GM19023 (cell line): ENCODE results near the gene PHKB.

ENCODE experiments used
- ATAC-seq: cut with Tn5 transposase; IDR thresholded peaks from one replicate; pipeline ENCODE4 v1.9.1; 2021; ENCODE audit warnings: mild to moderate bottlenecking, moderate library complexity; ENCODE audit not compliant: unreplicated experiment

PHKB gene

GRCh38 chr16:47611848-47612493 lies 150.8 kb downstream of the PHKB start:
- no peak for ATAC-seq

DNA sequence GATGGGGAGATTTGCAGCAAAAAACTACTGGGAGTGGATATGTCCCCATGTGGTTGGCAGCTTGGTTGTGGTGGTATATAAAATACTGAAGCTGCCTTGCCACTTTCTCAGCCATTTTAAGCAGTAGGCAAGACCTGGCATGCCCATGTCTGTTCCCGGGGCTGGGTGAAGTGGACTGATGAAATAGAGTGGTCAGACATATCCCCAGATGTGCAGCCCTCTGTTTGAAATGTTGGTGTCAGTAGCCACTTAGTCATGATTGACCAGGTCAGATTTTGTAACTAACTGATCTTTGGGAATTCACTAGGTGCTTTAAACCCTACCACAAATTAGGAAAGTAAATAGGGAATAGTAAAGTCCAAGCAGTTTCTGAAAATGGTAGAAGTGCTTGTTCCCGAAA lies 151.6 kb downstream of the PHKB start:
- ATAC-seq, result no peak

- no peak for ATAC-seq
Measured at GRCh38 chr16:47613251-47613650, 152.1 kb downstream of the PHKB start.

DNA sequence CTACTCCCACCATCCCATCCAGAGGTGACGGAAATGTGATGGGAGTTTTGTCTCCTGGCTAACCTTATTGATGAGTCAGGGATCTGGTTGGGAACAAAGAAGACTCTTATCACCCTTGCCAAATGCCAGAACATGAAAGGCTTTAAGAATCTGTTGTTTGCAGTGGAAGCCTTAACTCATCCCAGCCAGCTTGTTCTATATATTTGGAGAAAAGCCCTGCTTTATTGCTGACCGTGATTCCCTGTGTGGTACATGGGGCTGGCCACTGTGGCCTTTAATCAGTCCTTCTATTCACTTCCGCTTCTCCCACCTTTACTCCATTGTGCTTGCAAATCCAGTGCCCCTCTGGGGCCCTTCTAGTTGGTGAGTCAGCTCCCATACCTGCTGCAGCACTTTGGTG lies 156.6 kb downstream of the PHKB start:
- ATAC-seq, result no peak

DNA sequence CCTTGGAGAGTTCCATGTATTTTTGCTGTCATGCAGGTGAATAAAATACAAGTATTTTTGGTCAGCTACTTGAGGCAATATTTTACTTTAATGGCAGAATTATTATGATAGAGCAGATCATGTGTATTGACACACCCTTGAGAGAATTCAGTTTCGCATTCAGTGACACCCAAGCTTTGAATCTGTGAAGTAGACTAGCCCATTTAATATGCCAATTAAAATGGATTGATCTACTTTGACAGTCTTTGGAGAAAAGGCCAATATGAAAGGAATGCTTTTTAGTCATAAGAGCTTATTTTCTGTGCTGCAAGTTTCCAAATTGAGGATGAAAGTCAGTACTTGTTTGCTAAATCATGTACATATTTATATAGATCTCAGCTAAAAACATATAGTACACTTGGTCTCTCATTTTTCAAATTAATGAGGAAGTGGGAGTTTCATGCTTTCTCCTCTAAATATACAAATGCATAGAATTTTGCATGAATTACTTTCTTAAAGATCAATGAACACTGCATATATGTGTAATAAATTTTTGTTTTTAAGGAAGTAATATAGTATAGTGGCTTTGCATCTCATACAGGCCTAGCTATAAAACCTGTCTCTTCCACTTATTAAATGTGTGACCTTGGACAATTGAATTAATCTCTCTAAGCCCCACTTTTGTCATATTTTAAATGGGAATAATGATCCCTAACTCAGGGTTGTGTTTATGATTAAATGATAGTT lies 161.5 kb downstream of the PHKB start:
- ATAC-seq, result no peak

DNA sequence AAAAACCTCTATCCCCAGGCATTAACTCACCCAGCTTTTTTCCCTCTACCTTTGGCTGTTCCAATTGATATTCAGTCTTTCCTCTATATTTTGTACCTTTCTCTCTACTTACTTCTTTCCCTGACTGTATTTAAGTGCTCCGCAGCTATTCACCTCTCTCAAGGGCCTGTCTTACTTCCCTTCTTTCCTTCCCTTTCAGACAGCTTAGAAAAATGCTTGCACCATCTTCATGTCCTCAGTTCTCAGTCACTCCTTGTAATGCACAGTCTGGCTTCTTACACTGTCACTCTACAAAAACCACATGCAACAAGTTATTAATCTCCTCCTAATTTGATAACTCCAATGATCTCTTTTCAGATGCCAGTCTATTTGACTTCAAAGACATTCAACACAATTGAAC lies 163.4 kb downstream of the PHKB start:
- ATAC-seq, result no peak

DNA sequence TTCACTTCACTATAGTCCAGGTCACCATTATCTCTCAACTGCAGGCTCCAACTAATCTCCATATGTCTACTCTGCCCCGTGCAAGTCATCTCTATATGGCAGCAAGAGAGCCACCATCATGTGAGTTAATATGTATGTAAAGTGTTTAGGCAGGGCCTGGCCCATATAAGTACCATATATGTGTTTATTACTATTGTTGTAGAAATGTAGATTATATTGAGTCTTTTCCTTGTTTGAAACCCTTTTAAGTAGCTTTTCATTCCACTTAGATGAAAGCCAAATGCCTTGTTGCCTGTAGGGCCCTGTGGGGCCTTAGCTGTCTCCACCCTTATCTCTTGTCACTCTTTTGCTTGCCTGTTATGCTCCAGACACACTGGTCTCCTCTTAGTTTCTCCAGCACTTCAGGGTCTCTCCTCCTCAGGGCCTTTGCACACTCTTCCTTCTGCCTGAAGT lies 164.0 kb downstream of the PHKB start:
- no peak for ATAC-seq

DNA sequence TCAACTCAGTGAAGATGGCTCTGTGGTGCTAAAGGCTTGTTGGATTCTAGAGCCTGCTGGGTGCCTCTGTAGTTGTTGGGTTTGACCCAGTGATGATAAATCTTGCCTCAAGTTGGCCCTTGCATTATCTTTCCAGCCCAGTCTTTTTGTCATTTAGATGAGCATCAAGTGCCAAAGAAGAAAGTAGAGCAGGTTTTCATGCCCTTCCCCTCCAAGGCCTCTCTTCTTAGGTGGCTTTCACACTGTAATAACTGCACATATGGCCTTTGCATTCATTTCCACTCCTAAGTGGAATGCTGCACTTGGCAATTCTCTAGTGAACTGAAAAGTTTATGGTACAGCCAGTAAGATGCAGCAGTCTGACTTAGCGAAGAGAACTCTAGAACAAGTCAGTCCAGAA lies 165.1 kb downstream of the PHKB start:
- ATAC-seq, result no peak

- no peak for ATAC-seq
Measured at GRCh38 chr16:47627085-47627639, 166.0 kb downstream of the PHKB start.

GRCh38 chr16:47627721-47628120 lies 166.6 kb downstream of the PHKB start:
- no peak for ATAC-seq

- ATAC-seq, result no peak
Measured at GRCh38 chr16:47631131-47631530, 170.0 kb downstream of the PHKB start.

DNA sequence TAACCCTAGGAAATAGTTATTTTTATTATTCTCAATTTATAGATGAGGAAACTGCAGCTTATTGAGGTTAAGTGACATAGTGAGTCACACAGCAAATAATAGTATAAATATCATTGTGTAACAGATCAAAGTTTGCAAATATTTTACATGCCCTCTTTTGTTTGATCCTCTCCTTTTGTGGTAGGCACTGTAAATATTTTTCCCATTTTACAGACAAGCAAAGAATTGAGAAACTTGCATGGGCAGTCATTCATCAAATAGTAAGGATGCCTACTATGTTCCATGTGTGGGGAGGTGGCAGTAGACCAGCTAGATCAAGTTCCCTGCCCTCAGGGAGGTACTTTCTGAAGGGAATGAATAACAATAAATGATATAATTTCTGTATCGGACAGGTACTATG lies 173.0 kb downstream of the PHKB start:
- no peak for ATAC-seq

DNA sequence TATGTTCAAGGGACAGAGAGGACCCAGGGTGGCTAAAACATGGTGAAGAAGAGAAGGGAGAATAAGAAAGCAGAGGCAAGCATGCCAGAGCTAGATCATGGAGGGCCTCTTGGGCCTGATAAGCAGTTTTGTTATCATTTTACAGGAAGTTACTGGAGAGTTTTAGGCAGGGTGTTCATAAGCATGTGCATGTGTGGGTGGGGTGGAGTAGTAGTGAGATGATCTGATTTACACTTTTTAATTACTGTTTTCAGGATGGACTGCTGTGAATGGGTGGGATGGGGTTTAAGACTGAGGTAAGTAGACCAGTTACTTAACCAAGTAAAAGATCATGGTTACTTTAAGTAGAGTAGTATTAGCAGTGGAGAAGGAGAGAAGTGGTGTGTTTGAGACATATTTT lies 173.6 kb downstream of the PHKB start:
- ATAC-seq, result no peak

DNA sequence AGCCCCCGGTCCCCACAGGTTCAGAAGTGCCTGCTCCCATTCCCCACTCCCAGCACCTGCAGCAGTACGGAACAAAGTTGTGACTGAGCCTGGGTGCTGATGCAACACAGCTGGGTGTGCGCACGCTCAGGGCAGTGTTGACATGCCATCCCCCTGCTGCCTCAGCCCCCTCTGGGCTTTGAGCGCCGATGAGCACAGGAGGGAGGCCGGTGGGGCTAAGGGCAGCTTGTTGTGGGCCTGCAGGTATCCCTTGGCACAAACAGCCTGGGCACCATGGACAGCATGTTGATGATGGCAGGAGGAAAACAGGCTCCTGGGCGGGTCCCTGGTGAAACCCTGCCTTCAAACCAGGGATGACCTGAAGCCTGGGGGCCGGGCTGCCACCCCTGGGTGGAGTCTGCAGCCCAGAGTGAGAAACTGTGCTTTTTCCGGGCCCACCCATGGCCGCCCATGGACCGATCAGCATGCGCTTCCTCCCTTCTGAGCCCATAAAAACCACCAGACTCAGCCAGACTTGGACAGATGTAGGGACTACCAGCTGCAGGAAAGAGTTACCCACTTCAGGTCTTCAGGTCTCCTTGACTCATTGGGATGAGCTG lies 175.5 kb downstream of the PHKB start:
- ATAC-seq, result no peak

GRCh38 chr16:47638175-47638574 lies 177.0 kb downstream of the PHKB start:
- no peak for ATAC-seq

- ATAC-seq, result no peak
Measured at GRCh38 chr16:47640661-47641060, 179.5 kb downstream of the PHKB start.

DNA sequence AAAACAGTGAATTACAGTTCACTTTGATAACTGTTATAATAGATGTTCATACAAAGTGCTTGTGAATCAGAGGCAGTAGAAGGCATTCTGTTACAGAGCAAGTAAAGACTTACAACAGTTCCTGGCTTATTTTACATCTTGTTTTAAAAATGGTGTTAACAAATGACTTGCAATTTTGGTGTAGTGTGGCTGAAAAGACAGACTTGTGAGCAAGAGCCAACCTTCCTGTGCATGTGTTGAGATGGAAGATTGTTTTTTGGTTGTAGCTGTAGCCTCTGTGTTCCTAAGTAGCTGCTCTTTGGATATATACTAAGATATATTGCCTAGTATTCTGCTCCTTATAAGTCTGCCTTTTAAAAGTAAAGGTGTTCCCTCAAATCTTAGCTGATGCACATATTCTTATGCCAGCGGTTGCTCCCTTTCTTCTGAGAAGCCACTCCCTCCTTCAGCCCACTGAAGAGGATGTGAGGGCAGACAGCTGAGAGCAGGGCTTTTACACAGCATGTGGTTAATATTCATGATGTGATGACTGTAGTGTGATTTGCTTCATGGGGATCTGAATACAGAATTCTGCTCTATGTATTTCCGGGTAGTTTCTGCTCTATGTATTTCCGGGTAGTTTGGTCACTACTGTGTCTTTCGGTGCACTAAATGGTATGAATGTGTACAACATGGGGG lies 182.3 kb downstream of the PHKB start:
- ATAC-seq, result no peak

- ATAC-seq, result no peak
Measured at GRCh38 chr16:47644166-47644565, 183.0 kb downstream of the PHKB start.

- no peak for ATAC-seq
Measured at GRCh38 chr16:47644661-47645060, 183.5 kb downstream of the PHKB start.

DNA sequence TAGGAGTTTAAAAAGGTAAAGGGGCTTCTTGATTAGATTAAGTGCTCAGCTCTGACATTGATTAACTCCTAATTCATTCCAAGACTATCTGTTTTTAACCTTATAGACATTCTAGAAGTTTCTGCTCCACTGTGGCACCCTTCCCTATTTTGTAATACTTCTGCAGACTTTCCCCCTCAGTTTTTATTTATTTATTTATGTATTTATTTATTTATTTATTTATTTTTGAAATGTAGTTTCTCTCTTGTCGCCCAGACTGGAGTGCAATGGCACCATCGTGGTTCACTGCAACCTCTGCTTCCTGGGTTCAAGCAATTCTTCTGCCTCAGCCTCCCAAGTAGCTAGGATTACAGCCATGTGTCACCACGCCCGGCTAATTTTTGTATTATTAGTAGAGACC lies 185.8 kb downstream of the PHKB start:
- ATAC-seq, result no peak

DNA sequence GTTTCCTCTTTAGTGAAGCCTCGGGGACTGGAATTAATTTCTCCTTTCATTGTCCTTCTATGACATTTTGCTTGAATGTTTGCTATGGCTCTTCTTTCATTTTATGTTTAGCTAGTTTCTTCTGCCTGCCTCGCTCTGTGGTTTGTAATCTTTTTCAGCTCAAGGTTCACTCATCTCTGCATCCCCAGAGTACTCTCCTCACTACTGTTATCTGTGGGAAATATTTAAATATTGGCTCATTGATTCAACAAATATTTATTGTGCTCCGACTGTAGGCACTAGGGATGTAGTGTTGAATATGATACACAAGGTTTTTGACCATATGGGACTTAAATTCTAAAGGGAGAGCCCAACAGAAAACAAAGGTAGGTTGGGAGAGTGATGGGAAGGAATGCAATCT lies 195.9 kb downstream of the PHKB start:
- no peak for ATAC-seq
